ENCODE results near the gene BAZ1B. TPM values are rescaled to one million over a fixed set of nuclear protein-coding genes. Genes with fewer than 3 reads are reported as not detected.
A peak's percentile ranks its signal among the peaks of the same experiment; 100 is the strongest.

BAZ1B gene
- total and polyA plus RNA-seq, 4 donors = 8.6 to 31.3 (median 21.5) TPM

GRCh38 chr7:73565675-73566340 is 43.7 kb upstream of the BAZ1B start:
- Histone ChIP-seq H3K27me3 (ENCODE audit: control insufficient read depth in 4 of 4, insufficient read depth in 4 of 4, low read length in 3 of 4) (no peaks in the 10 kb centered on the region), H3K36me3 (ENCODE audit: control insufficient read depth in 4 of 4, insufficient read depth in 3 of 4, low read depth in 1 of 4, low read length in 3 of 4) (peaks cover 3 to 15% (median 9%) of the 10 kb centered on the region in 4 donors), H3K27ac (ENCODE audit: low read depth in 1 of 2, low read length in 2 of 2) (peak overlapping the region in 1 of 2 donors; percentile 30), H3K9ac (ENCODE audit: low read depth in 1 of 2, low read length in 2 of 2) (peak overlapping the region; percentile 64 to 65), H3K4me3 (ENCODE audit: low read depth in 1 of 3, low read length in 3 of 3) (peak overlapping the region; percentile 45 to 68 (median 63)), H3K4me1 (ENCODE audit: control insufficient read depth in 4 of 4, insufficient read depth in 4 of 4, low read length in 3 of 4) (peaks cover 0 to 8% (median 0%) of the 10 kb centered on the region in 4 donors), H3K9me3 (ENCODE audit: control insufficient read depth in 4 of 4, low read length in 3 of 4) (no peaks in the 10 kb centered on the region)
- 29% methylated on average over 7 of the region's 7 CpGs for WGBS
- no peak for DNase-seq (ENCODE audit: low spot score)
- TF ChIP-seq JUND (IDR thresholded peaks at IDR 0.05) (no peak), HNF4G (IDR thresholded peaks at IDR 0.05) (no peak), GABPA (IDR thresholded peaks at IDR 0.05 in 1 of 2, conservative IDR thresholded peaks at IDR 0.05 in 1 of 2) (no peak), FOXA1 (IDR thresholded peaks at IDR 0.05) (no peak), YY1 (IDR thresholded peaks at IDR 0.05) (no peak), TAF1 (conservative IDR thresholded peaks at IDR 0.05) (no peak), CTCF (IDR thresholded peaks at IDR 0.05; ENCODE audit: low read depth, low read length, missing input control) (no peak), HNF4A (conservative IDR thresholded peaks at IDR 0.05) (no peak), ATF3 (IDR thresholded peaks at IDR 0.05) (no peak), RXRA (IDR thresholded peaks at IDR 0.05) (no peak), NR2F2 (IDR thresholded peaks at IDR 0.05) (no peak), RAD21 (IDR thresholded peaks at IDR 0.05) (no peak), FOXA2 (IDR thresholded peaks at IDR 0.05) (no peak), EGR1 (IDR thresholded peaks at IDR 0.05; ENCODE audit: low read depth in 2 of 2) (no peak), SP1 (IDR thresholded peaks at IDR 0.05) (no peak)
- TF ChIP-seq, protein P1, sequence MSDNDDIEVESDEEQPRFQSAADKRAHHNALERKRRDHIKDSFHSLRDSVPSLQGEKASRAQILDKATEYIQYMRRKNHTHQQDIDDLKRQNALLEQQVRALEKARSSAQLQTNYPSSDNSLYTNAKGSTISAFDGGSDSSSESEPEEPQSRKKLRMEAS (IDR thresholded peaks at IDR 0.05) = no peak
- TF ChIP-seq, protein P2, sequence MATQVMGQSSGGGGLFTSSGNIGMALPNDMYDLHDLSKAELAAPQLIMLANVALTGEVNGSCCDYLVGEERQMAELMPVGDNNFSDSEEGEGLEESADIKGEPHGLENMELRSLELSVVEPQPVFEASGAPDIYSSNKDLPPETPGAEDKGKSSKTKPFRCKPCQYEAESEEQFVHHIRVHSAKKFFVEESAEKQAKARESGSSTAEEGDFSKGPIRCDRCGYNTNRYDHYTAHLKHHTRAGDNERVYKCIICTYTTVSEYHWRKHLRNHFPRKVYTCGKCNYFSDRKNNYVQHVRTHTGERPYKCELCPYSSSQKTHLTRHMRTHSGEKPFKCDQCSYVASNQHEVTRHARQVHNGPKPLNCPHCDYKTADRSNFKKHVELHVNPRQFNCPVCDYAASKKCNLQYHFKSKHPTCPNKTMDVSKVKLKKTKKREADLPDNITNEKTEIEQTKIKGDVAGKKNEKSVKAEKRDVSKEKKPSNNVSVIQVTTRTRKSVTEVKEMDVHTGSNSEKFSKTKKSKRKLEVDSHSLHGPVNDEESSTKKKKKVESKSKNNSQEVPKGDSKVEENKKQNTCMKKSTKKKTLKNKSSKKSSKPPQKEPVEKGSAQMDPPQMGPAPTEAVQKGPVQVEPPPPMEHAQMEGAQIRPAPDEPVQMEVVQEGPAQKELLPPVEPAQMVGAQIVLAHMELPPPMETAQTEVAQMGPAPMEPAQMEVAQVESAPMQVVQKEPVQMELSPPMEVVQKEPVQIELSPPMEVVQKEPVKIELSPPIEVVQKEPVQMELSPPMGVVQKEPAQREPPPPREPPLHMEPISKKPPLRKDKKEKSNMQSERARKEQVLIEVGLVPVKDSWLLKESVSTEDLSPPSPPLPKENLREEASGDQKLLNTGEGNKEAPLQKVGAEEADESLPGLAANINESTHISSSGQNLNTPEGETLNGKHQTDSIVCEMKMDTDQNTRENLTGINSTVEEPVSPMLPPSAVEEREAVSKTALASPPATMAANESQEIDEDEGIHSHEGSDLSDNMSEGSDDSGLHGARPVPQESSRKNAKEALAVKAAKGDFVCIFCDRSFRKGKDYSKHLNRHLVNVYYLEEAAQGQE (IDR thresholded peaks at IDR 0.05) = no peak
- TF ChIP-seq, protein P3, sequence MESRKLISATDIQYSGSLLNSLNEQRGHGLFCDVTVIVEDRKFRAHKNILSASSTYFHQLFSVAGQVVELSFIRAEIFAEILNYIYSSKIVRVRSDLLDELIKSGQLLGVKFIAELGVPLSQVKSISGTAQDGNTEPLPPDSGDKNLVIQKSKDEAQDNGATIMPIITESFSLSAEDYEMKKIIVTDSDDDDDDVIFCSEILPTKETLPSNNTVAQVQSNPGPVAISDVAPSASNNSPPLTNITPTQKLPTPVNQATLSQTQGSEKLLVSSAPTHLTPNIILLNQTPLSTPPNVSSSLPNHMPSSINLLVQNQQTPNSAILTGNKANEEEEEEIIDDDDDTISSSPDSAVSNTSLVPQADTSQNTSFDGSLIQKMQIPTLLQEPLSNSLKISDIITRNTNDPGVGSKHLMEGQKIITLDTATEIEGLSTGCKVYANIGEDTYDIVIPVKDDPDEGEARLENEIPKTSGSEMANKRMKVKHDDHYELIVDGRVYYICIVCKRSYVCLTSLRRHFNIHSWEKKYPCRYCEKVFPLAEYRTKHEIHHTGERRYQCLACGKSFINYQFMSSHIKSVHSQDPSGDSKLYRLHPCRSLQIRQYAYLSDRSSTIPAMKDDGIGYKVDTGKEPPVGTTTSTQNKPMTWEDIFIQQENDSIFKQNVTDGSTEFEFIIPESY (IDR thresholded peaks at IDR 0.05) = no peak

Measured in liver (tissue), 9 donors.